Stomach (tissue), 9 donors: ENCODE measurements around the gene GRB10. TPM values are rescaled to one million over a fixed set of nuclear protein-coding genes. Genes with fewer than 3 reads are reported as not detected.

ENCODE experiments used
- DNase-seq, 2 donors: peaks; one replicate each; pipeline versions ENCODE4 v3.0.0 to v3.0.0-alpha.2; 2013 to 2019
- H3K27ac ChIP-seq, 5 donors: fragments of 200-600 bp in 4 of 5; sonication (generic) in 4 of 5; one replicate each; pipeline ENCODE4 v1.5.1; 2013 to 2019; ENCODE audit warnings: mild to moderate bottlenecking in 1 of 5, moderate library complexity in 1 of 5
- H3K27me3 ChIP-seq, 3 donors: fragments of 200-600 bp; sonication (generic); one replicate each; pipeline ENCODE4 v1.5.1; 2017 to 2019; ENCODE audit warnings: mixed run types in 1 of 3
- H3K36me3 ChIP-seq, 4 donors: fragments of 200-600 bp; sonication (generic); 1 replicate in 3 of 4; 2 replicates in 1 of 4; pipeline ENCODE4 v1.5.1; 2016 to 2019
- H3K4me1 ChIP-seq, 4 donors: fragments of 200-600 bp; sonication (generic); one replicate each; pipeline ENCODE4 v1.5.1; 2016 to 2019
- H3K4me3 ChIP-seq, 4 donors: fragments of 200-600 bp; sonication (generic) in 3 of 4; one replicate each; pipeline ENCODE4 v1.5.1; 2016 to 2019; ENCODE audit warnings: mild to moderate bottlenecking in 1 of 4
- H3K9me3 ChIP-seq, 4 donors: fragments of 200-600 bp; sonication (generic); one replicate each; pipeline ENCODE4 v1.5.1; 2016 to 2019
- CTCF ChIP-seq, 7 experiments: fragments of 450-650 bp in 4 of 7; fragments of 200-600 bp in 3 of 7; sonication (generic) in 3 of 7; IDR thresholded peaks; one replicate each; pipeline ENCODE4 v1.5.1; 2016 to 2019; ENCODE audit warnings: antibody characterized with exemption in 7 of 7, control low read depth in 2 of 7, mild to moderate bottlenecking in 1 of 7
- EP300 ChIP-seq: sonication (generic); formaldehyde crosslinking; IDR thresholded peaks from one replicate; pipeline ENCODE4 v1.6.1; 2017; ENCODE audit warnings: antibody characterized with exemption
- POLR2A ChIP-seq, 4 donors: fragments of 450-650 bp; IDR thresholded peaks; one replicate each; pipeline ENCODE4 v1.6.1; 2016; ENCODE audit warnings: antibody characterized with exemption in 4 of 4, control low read depth in 2 of 4, mild to moderate bottlenecking in 1 of 4, moderate library complexity in 1 of 4
- POLR2AphosphoS5 ChIP-seq, 3 donors: sonication (generic); formaldehyde crosslinking; IDR thresholded peaks; one replicate each; pipeline ENCODE4 v1.6.1; 2016; ENCODE audit warnings: antibody characterized with exemption in 3 of 3
- WGBS, 5 donors: extraction: QIAGEN DNeasy Blood & Tissue Kit in 3 of 5; methylation state at CpG; one replicate each; pipeline versions ENCODE4 v1.1.5 to v1.1.7; 2013 to 2018; 5-methylcytosine and 5-hydroxymethylcytosine counted together
- intact Hi-C: fragments of 100-400 bp; cut with DNase I; formaldehyde crosslinking; loops from one replicate; pipeline ENCODE4 v1.15.1; 2023; ENCODE audit warnings: low total_unique reads
- polyA plus RNA-seq, 3 donors: library from polyadenylated mRNA; stranded (reverse); fragments of 200-250 nt; gene quantifications; one replicate each; pipeline ENCODE4 v1.2.3, GENCODE V29; 2013
- total RNA-seq, 5 donors: library from RNA; depleted of rRNA; stranded (reverse); fragments of >200 nt; gene quantifications; one replicate each; pipeline versions ENCODE4 v1.1.0 to v1.2.3, GENCODE V29; 2014 to 2016
- donor health status: healthy with polysubstance abuse.
- donor health status: Bipolar disorder and iron deficiency.
- donor health status: healthy.

The GRB10 gene
- total and polyA plus RNA-seq, 8 donors: 10.2 to 84.9 (median 49.6) TPM

- H3K4me1 ChIP-seq: peaks cover 19 to 82% (median 59%) of the 10 kb centered on the region in 4 donors
- H3K27ac ChIP-seq: peak overlapping the region in 1 of 5 donors; percentile 12
- TF ChIP-seq EP300: no peak
- DNase-seq: no peak
- no peaks in the 10 kb centered on the region for H3K27me3 ChIP-seq
- no peak overlapping the region for H3K4me3 ChIP-seq
- no peaks in the 10 kb centered on the region for H3K9me3 ChIP-seq
- intact Hi-C loops: no loop called here
- H3K36me3 ChIP-seq: peaks cover 0 to 51% (median 25%) of the 10 kb centered on the region in 4 donors
- 63 to 87% (median 80%) methylated on average over 7 to 9 of the region's 9 CpGs for WGBS, 5 donors
These were observed 118.2 kb downstream of the GRB10 start for GRCh38 chr7:50664461-50664922.

GRCh38 chr7:50663396-50664102 lies 119.1 kb downstream of the GRB10 start:
- no peak for TF ChIP-seq POLR2AphosphoS5 (IDR thresholded peaks at IDR 0.05)
- TF ChIP-seq EP300: no peak
- no peak for TF ChIP-seq POLR2A (IDR thresholded peaks at IDR 0.05)
- TF ChIP-seq CTCF (IDR thresholded peaks at IDR 0.05): no peak
- Histone ChIP-seq H3K27ac (no peak overlapping the region), H3K36me3 (peaks cover 0 to 55% (median 23%) of the 10 kb centered on the region in 4 donors), H3K4me1 (peaks cover 18 to 80% (median 60%) of the 10 kb centered on the region in 4 donors), H3K4me3 (no peak overlapping the region), H3K27me3 (no peaks in the 10 kb centered on the region), H3K9me3 (no peaks in the 10 kb centered on the region)
- DNase-seq: no peak
- WGBS, 5 donors: 81 to 95% (median 88%) methylated on average over 8 of the region's 8 CpGs
- intact Hi-C loops: no loop called here

- DNase-seq: no peak
- peaks cover 18 to 80% (median 57%) of the 10 kb centered on the region in 4 donors for H3K4me1 ChIP-seq
- H3K27me3 ChIP-seq: no peaks in the 10 kb centered on the region
- H3K4me3 ChIP-seq: no peak overlapping the region
- intact Hi-C loops: no loop called here
- H3K36me3 ChIP-seq: peaks cover 0 to 56% (median 23%) of the 10 kb centered on the region in 4 donors
- no peaks in the 10 kb centered on the region for H3K9me3 ChIP-seq
- H3K27ac ChIP-seq: no peak overlapping the region
- WGBS, 5 donors: 94 to 95% (median 95%) methylated on average over 2 of the region's 2 CpGs
- TF ChIP-seq POLR2AphosphoS5 (IDR thresholded peaks at IDR 0.05) (no peak), EP300 (no peak), CTCF (IDR thresholded peaks at IDR 0.05) (no peak), POLR2A (IDR thresholded peaks at IDR 0.05) (no peak)
These were observed 119.7 kb downstream of the GRB10 start for GRCh38 chr7:50662996-50663395.

GRCh38 chr7:50662041-50662694 lies 120.5 kb downstream of the GRB10 start:
- intact Hi-C loops: no loop called here
- no peak for TF ChIP-seq POLR2A (IDR thresholded peaks at IDR 0.05)
- no peak for TF ChIP-seq EP300
- no peak for TF ChIP-seq CTCF (IDR thresholded peaks at IDR 0.05)
- TF ChIP-seq POLR2AphosphoS5 (IDR thresholded peaks at IDR 0.05): no peak
- Histone ChIP-seq H3K27me3 (no peaks in the 10 kb centered on the region), H3K9me3 (no peaks in the 10 kb centered on the region), H3K27ac (peak overlapping the region in 2 of 5 donors; percentile 3 to 7), H3K4me3 (no peak overlapping the region), H3K36me3 (peaks cover 0 to 56% (median 23%) of the 10 kb centered on the region in 4 donors), H3K4me1 (peaks cover 18 to 75% (median 53%) of the 10 kb centered on the region in 4 donors)
- no peak for DNase-seq
- WGBS, 5 donors: 65 to 68% (median 67%) methylated on average over 3 to 4 of the region's 4 CpGs
